HL-60/S4 treated with retinoic acid at 250 ng/mL for 4 days and 3 days (cell line): ENCODE measurements around the gene ERCC6L.
"Not testable (repeated sequence)": the region's sequence is repeated elsewhere in the genome, so short reads cannot be mapped to it uniquely, and the experiment has no call there.

Source experiments
- in situ Hi-C: fragments of 300-500 bp; cut with MboI; formaldehyde crosslinking; loops from 2 replicates; pipeline ENCODE4 v1.7.0; 2022; ENCODE audit warnings: low sequenced_read_pairs

ERCC6L gene

DNA sequence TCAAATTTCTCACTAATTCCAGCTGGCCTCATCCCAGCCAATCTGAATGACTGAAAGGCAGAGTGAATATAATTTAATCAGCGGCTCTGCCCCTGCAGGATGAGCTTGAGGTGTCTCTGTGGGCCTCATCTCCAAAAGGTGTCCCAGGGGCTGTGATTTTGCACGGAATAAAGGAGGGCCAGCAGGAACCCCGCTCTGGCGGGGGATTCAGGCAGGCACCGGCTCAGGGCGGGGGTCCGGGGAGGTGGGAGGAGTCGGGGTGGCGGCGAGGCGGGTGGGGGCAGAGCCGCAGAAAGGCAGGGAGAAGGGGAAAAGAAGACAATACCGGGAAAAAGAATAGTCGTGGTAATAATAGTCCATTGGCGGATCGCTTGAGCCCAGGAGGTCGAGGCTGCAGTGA is 16.0 kb upstream of the ERCC6L start:
- in situ Hi-C loops = no loop called here

DNA sequence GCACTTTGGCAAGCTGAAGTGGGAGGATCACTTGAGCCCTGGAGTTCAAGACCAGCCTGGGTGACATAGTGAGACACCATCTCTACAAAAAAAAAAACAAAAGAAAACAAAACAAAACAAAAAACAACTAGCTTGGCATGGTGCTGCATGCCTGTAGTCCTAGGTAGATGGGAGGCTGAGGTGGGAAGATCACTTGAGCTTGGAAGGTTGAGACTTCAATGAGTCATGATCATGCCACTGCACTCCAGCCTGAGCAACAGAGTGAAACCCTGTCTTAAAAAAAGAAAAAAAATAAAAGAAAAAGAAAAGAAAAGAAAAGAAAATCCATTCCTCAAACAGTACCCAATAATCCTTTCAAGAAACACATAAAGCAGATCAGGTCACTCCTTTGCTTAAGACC is 14.9 kb upstream of the ERCC6L start:
- in situ Hi-C loops = no loop called here

DNA sequence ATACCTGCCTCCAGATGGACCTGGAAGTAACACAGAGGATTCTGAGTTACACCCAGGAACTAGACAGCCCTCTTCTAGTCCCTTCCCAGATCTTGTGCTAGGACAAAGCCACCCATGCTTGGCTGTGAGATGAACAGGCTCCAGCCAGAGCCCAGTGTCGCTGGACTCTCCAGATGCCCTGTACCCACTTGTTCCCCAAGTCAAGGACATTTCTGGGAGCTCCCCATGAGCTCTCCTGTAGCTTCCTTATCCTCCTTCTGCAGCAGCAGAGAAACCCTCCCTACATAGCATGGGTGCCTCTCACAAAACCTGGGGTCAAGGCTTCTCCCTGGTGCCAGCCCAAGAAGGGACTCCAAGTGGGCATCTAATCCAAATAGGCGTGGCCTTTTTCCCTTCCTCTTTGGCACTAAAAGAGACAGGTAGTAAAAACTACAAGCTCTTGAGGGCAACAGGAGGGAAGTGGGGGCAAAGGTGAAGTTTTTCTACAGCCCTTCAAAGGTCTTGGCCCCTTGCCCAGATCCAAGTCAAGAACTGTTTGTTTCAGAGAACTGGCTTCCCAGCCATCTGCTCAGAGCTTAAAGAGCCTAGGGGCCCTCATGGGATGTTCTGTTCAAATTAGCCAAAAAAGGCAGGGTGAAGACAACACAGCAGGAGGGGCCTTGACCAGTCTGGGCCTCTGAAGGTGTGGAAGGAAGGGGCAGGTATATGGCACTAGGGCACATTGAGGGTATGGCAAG is 8.5 kb upstream of the ERCC6L start:
- in situ Hi-C loops = no loop called here

DNA sequence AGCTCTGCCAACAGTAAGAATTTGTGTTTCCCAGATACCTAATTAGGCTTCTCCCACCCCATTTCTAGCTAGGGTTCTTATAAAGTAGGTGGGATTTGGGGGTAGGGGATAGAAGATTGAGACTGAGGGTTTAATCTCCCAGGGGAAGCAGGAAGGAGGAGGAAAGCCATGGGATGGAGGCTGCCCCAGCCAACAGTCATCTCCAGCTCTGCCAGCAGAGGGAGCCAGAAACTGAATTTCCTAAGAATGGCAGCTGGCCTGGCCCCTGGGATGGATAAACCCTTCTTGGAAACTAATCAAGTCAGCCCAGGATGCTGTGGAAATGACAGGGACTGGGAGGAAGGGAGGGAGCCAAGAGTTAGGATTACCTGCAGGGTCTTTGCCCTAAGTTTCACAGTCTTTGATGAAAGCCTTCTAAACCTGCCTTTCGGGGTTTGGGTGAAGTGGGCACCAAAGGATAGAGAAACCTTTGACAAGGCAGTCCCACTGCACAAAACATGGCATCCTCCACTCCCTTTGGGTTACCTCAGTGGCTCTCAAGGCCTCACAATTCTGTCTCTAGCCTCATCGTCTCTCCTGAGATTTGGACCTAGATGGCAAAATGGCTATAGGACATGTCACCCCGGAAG is 6.7 kb upstream of the ERCC6L start:
- in situ Hi-C loops = no loop called here

DNA sequence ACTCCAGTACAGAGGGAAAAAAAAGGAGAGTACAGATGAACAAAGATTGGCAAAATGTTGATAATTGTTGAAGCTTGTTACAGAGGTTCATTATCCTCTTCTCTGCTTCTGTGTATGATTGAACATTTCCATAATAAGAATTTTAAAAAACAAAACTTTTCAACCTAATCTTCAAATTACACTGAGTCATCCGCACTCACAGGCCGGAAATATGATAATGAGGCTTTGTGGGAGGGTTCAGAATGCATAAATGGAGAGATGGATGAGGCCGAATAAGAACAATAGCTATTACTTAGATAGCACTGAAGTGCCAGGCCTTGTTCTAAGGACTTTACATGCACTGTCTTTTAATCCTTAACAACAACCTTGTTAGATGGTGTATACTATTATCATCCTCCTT is 4.6 kb upstream of the ERCC6L start:
- in situ Hi-C loops = no loop called here

DNA sequence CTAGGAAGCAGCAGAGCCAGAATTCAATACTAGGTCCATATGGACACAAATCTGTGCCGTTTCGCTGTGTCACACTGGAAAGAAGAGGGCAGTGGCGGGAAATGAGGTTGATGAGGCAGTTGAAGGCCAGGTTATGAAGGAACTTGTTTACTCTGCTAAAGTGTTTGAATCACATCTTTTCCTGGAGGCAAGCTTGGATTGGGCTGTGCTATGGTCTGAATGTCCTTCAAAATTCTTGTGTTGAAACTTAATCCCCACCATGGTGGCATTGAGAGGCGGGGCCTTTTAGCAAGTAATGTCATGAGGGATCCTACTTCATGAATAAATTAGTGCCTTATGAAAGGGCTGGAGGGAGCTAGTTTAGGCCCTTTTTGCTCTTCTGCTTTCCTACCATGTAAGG is 2.1 kb upstream of the ERCC6L start:
- in situ Hi-C loops = no loop called here

DNA sequence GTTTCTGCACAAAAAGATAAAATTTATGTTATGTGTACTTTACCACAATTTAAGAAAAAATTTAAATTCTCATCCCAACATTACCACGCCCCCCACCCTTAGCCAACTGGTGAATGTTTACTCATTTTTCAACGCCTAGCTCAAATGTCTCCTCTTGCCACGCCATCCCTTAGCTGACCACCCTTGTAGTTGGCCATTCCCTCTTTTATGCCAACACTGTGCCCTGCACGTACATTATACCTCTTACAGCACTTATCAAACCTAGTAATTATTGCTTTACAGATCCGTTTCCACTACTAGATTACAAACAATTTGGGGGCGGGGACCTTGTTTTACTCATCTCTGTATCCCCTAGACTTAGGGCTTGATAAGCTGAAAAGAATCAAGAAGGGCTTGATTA is 644 bp downstream of the ERCC6L start:
- in situ Hi-C loops = no loop called here

DNA sequence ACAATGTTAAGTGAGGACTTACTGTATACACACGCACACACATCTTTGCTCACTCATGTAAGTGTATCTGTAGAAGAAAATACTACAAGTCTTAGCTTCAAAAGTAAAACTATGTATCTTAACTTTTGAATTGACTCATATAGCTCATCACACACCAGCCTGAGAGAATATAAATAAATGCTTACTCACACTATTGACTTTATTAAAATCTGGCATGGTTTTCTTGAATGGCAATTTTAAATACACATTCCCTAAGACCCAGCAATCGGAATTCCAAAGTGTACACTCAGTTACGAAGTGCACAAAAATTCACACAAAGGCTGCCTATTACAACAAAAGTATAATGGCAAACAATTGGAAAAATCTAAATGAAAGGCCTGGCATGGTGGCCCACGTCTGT is 2.0 kb downstream of the ERCC6L start:
- in situ Hi-C loops = no loop called here

DNA sequence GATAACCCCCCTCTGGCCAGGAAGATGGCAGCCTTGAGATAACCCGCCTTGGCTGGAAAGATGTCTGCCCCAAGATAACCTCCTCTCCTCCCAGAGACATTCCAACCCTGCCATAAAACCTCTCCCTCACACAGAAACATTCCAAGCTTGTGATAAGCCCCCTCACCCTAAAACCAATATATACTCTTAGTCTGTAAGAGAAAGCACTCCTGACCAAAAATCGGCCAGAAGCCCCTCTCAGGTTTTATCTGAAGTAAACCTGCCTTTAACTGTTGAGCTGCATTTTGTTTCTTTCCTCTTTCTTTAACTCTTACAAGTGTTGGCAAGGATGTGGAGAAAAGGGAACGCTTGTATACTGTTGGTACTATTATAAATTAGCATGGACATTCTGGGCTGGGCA is 8.5 kb downstream of the ERCC6L start:
- in situ Hi-C loops = no loop called here

DNA sequence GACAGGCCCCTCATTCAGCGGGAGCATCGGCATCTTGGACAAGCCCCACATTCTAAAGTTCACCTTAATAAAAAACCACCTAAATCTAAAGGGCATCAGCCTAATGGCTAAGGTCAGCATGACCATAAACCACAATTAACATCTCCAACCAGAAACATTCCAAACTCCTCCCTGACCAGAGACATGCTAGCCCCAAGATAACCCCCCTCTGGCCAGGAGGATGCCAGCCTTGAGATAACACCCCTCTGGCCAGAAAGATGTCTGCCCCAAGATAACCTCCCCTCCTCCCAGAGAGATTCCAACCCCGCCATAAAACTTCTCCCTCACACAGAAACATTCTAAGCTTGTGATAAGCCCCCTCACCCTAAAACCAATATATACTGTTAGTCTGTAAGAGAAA is 18.5 kb downstream of the ERCC6L start:
- in situ Hi-C loops = not testable (repeated sequence)

DNA sequence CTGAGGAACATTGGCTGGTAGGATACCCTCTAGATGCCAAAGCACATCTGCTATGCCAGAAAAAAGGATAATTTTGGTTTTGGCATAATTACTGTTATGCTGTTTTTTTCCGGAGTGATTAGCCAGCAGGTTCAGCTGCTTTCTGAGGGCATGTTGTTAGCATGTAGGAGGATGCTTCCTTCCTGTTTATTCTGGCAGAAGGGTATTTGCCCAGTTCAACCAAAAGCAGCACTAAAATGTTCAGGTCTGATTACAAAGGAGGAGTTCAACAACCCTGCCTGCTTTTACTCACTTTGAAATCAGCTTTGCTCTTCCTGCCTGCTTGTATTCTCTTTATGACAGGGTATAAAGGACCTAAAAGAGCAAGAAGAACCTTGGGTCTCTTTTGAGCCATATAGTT is 21.9 kb downstream of the ERCC6L start:
- in situ Hi-C loops = no loop called here

DNA sequence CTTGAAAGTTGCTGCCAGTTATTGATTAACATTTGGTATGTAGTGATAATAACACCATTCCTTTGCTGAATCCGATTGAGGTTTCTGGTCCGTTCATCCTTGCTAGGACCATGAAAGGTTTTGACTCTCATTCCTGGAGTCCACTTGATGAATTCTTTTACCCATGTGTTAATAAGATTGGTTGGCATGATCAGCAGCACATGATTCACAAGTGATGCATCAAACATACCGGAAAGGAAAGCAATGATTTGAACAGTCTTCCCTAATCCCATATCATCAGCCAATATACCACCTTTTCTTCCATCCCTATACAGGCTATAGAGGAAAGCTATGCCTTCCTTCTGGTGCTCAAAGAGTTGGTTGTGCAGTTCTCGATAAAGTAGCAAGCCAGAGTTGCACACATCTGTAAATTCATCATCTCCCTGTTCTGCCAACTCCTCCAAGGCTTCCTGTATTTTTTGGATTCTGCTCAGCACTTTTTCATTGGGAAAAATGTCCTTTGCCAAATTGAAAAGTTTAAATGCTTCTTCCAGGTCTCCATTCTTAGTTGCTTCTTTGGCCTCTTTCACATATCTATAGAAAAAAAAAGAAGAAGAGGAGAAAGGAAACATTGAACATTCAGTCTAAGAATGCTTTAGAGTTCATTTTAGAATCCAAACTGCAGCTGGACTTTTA is 30.6 kb downstream of the ERCC6L start:
- in situ Hi-C loops = no loop called here

DNA sequence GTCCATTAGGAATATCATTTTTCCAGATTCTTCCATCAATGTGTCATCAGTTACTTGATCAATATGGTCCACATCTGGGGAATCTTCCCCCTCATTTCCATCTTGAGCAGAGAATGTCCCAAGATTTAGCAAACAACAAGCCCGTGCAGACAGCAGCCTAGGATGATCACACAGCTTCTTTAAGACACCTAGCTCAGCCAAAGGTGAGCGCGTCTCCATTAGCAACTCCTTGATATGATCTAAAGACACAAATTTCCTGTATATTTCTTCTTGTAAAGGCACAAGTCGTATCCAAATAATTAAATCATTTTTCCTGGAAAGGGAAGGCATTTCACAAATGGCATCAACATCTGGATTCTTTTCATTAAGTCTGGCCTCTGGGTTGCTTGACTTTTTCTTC is 31.5 kb downstream of the ERCC6L start:
- in situ Hi-C loops = no loop called here

DNA sequence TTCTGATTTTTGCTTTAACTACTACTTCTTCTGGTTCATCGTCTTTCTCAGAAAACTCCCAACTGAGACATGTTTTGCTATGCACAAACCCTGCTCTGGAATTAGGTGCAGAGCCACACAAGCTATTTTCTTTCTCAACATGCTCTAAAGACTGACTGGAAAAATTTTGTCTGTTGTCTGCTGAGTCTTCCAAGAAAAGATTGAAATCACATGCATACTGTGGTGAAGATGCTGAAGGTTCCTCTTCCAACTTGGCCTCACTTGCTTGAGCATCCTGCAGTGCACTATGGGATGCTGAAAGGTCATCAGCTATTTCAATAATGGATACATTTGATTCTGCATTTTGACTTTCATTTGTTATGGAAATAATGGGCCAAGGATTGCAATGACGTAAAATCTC is 33.1 kb downstream of the ERCC6L start:
- in situ Hi-C loops = no loop called here

DNA sequence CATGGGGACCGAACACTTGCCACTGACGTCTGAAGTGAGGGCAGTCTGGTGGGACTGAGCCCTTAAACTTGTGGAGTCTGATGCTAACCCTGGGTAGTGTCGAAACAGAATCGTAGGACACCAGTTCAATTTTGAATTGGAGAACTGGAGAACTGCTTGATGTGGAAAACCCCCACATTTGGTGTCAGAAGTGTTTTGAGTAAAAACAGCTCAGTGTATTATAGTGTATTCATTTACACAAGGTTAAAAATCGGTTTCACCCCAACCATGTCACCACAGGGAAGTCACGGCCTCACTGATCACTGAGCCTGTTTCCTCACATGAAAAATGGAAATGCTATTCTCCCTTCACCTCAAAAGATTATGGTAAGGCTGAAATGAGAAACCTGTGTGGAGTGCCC is 35.4 kb downstream of the ERCC6L start:
- in situ Hi-C loops = no loop called here

DNA sequence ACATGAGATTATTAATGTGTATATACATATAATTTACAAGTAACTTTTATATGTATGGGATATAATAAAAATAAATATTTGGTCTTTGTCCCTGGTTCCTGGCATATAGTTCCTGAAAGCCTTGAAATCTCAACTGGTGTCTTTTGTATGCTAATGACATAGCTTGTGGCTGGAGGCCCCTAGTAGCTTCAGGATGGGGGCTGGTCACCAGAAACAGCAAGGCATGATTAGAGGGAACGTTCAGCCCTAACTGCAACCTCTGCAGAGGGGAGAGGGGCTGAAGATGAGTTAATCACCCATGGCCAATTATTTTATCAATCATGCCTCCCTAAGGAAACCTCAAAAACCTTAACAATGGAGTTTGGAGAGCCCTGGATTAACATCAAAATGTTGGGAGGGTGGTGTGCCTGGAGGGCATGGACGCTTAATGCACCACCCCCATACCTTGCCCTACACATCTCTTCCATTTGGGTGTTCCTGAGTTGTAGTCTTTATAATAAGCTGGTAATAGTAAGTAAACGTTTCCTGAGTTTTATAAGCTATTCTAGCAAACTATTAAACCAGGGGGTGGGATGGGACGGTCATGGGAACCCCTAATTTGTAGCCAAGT is 35.9 kb downstream of the ERCC6L start:
- in situ Hi-C loops = no loop called here

DNA sequence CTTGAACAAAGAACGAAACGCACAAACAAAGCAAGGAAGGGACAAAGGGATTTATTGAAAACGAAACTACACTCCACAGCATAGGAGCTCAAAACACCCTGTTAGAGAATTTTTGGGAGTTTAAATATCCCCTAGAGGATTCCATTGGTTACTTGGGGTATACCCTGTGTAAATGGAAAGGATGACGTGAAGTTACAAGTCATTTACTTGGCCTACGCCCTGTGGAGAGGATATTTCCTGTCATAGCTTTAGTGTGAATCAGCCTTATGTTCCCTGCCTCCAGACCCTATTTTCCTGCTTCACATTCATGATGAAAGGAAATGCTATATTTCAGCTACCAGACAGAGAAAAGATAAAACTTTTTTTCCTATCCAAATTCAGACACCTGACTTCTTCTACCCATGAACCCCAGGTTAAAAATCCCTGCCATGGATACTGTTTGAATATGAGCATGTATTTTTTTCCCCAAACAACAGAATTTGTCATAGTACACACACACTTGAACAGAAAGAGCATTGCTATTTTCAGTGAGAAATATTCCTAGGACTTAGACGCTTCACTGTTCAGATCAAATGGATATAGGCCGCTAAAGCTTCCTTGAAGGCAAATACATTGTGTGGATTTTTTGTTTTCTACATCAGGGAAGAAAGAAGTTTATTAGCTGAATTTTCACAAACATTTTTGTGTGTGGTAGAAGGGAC is 36.8 kb downstream of the ERCC6L start:
- in situ Hi-C loops = no loop called here

DNA sequence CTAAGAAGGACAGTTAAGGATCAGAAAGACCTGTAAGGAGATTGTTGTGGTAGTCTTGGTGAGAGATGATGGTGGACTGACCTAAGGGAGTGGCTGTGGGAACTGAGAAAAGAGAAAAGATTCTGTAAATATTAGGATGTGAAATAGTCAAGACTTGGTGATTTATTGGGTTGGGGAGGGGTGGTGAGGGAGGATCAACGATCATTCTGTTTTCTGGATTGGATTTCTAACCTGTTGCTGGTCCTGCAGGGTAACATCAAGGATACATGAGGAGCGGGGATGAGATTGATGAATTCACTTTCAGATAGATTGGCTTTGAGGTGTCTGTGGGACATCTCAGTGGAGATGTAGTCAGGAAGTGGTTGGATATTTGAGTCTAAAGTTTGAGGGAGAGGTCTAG is 55.9 kb downstream of the ERCC6L start:
- in situ Hi-C loops = no loop called here

DNA sequence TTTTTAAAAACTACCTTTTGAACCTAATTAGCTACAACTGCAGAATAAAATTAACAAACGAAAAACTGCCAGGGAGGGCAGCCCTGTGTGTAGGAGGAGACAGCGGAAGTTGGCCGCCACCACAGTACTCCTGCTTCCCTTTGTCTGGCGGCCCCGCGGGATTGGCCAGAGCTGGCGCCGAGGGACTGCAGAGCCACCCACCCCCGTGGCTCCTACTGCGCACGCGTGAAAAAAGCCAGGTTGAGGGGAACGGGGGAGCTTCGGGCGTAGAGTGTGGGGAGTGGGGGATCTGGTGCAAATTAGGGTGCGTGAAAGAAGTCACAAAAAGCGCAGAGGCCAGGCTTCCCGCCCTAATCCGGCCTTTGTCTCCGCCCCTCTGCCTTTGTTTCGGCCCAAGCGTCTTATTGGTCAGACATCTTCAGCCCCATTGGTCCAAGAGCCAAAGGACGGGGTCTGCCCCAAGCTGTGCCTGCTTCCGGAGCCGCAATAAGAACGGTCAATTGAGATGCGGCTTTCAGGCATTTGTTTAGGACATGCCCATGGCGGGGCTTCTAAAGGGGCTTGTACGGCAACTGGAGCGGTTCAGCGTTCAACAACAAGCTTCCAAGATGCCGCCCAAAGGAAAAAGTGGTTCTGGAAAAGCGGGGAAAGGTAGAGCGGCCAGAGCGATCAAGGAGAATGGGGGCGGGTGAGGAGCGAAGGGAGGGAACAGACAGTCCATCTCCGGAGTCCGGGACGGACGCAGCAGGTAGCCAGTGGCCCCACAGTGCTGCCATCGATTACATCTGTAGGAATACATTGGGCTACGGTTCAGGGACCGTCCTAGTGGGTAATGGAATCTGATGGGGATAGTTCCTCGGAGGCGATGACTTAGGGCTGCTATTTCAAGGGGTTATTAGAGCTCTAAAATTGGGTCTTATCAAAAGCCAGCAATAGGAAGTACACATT is 57.4 kb downstream of the ERCC6L start, which contains the start of gene PIN4:
Gene PIN4, plus strand, starts transcription at position 580 of the 948 bp plus-strand sequence. Its CDS starts 29 bp downstream, at position 609.
- in situ Hi-C loops = no loop called here

DNA sequence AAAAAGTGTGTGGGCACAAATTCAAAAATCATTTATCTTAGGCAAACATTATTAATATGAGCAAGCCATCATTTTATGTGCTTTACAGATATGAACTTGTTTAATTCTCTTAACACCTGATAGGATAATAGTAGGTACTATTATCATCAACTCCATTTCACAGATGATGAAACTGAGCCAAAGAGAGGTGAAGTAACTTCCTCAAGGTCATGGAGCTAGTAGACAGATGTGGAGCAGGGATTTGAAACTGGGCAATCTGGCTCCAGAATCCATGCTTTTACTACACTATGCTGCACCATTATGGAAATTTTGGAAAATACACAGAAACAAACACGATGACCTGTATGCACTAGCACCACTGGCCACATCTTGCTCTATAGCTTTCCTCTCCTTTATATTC is 58.3 kb downstream of the ERCC6L start:
- in situ Hi-C loops = no loop called here
